Progenitor cell of endocrine pancreas (in vitro differentiated cells): ENCODE data around the gene GRM4. TPM values are rescaled to one million over a fixed set of nuclear protein-coding genes. Genes with fewer than 3 reads are reported as not detected.

ENCODE experiments used
- DNase-seq: peaks from one replicate; pipeline ENCODE4 v3.0.0; 2021; ENCODE audit warnings: low spot score; ENCODE audit not compliant: unreplicated experiment
- H3K27ac Mint-ChIP-seq: 2 replicates; pipeline ENCODE4 v1.8.0; 2021; ENCODE audit warnings: mild to moderate bottlenecking, moderate library complexity, mixed read lengths
- H3K27me3 Mint-ChIP-seq: 2 replicates; pipeline ENCODE4 v1.8.0; 2021; ENCODE audit warnings: mixed read lengths
- H3K36me3 Mint-ChIP-seq: 2 replicates; pipeline ENCODE4 v1.8.0; 2022; ENCODE audit warnings: mixed read lengths; ENCODE audit not compliant: insufficient read depth
- H3K4me1 Mint-ChIP-seq: 2 replicates; pipeline ENCODE4 v1.8.0; 2021; ENCODE audit warnings: low read depth, mixed read lengths
- H3K4me3 Mint-ChIP-seq: 2 replicates; pipeline ENCODE4 v1.8.0; 2021; ENCODE audit warnings: low read depth, mild to moderate bottlenecking, moderate library complexity, mixed read lengths
- H3K9me3 Mint-ChIP-seq: 2 replicates; pipeline ENCODE4 v1.8.0; 2021; ENCODE audit warnings: low read depth, mixed read lengths
- total RNA-seq: library from RNA; stranded (reverse); gene quantifications from 2 replicates; pipeline ENCODE4 v1.2.1, GENCODE V29; 2021
- TF ChIP-seq, protein P1 (sequence below): fragments of 200-600 bp; sonication (generic); IDR thresholded peaks from one replicate; pipeline ENCODE4 v1.5.0; 2021; ENCODE audit warnings: antibody characterized with exemption, mild to moderate bottlenecking; ENCODE audit not compliant: unreplicated experiment

GRM4 gene
- total RNA-seq, 1 donor from 2014 or later: 0.38 TPM

GRCh38 chr6:34025112-34025807, 120.6 kb downstream of the GRM4 start:
- no peaks in the 10 kb centered on the region for H3K9me3 Mint-ChIP-seq
- peaks cover 22% of the 10 kb centered on the region for H3K4me1 Mint-ChIP-seq
- no peak overlapping the region for H3K27ac Mint-ChIP-seq
- H3K36me3 Mint-ChIP-seq: no peaks in the 10 kb centered on the region
- no peak overlapping the region for H3K4me3 Mint-ChIP-seq
- TF ChIP-seq, protein P1, sequence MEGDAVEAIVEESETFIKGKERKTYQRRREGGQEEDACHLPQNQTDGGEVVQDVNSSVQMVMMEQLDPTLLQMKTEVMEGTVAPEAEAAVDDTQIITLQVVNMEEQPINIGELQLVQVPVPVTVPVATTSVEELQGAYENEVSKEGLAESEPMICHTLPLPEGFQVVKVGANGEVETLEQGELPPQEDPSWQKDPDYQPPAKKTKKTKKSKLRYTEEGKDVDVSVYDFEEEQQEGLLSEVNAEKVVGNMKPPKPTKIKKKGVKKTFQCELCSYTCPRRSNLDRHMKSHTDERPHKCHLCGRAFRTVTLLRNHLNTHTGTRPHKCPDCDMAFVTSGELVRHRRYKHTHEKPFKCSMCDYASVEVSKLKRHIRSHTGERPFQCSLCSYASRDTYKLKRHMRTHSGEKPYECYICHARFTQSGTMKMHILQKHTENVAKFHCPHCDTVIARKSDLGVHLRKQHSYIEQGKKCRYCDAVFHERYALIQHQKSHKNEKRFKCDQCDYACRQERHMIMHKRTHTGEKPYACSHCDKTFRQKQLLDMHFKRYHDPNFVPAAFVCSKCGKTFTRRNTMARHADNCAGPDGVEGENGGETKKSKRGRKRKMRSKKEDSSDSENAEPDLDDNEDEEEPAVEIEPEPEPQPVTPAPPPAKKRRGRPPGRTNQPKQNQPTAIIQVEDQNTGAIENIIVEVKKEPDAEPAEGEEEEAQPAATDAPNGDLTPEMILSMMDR: no peak
- H3K27me3 Mint-ChIP-seq: peaks cover 40% of the 10 kb centered on the region
- no peak for DNase-seq

DNA sequence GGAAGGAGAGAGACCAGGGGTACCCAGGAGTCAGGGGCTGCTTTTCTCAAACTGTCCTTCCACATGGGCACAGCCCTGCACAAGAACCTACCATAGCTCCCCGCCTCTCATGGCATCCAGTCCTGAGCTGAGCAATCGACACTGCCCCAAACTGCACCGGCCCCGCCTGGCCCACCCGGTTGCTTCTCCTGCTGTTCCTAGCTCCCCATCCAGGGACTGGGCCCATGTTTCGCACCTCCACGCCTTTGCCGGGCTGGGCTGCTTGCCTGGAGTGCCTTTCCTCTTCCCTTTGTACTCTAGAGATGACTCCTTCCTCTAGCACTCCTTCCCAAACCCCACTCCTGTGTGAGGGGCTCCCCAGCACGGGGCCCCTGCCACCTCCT, 123.0 kb downstream of the GRM4 start:
- Mint-ChIP-seq H3K27ac (no peak overlapping the region), H3K4me1 (peaks cover 22% of the 10 kb centered on the region), H3K9me3 (no peaks in the 10 kb centered on the region), H3K4me3 (no peak overlapping the region), H3K27me3 (peaks cover 34% of the 10 kb centered on the region), H3K36me3 (no peaks in the 10 kb centered on the region)
- no peak for DNase-seq
- TF ChIP-seq, protein P1: no peak

GRCh38 chr6:34022250-34022872, 123.5 kb downstream of the GRM4 start:
- no peak overlapping the region for H3K4me3 Mint-ChIP-seq
- H3K36me3 Mint-ChIP-seq: no peaks in the 10 kb centered on the region
- no peaks in the 10 kb centered on the region for H3K9me3 Mint-ChIP-seq
- no peak for DNase-seq
- H3K4me1 Mint-ChIP-seq: peaks cover 22% of the 10 kb centered on the region
- H3K27me3 Mint-ChIP-seq: peaks cover 37% of the 10 kb centered on the region
- H3K27ac Mint-ChIP-seq: peak overlapping the region; percentile 25
- TF ChIP-seq, protein P1: no peak

DNA sequence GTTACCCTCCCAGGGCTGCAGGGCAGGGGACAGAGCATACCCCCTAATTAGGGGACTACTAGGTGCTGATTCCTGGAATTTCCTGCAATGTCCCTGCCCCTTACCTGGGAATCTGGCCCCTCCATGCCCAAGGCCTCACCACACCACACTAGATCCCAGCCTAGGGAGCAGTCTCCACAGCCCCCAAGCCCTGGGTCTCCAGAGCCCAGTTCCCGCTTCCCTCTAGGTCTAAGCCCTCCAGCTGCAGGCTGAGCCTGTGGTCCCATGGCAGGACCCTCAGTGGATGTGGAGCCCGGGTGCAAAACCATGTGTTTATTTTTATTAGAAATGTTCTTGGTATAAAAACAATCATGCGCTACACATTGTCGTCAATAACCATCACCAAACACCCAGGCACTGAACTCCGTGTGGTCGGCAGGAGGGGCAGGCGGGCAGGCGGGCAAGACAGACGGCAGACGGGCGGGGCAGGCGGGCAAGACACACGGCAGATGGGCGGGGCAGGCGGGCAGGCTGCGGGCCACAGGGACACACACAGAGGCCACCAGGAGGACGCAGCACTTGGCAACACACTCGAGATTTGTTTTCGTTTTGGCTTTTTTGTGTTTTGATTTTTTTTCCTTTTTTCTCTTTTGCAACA, 124.2 kb downstream of the GRM4 start:
- TF ChIP-seq, protein P1: no peak
- Mint-ChIP-seq H3K9me3 (no peaks in the 10 kb centered on the region), H3K4me1 (peaks cover 18% of the 10 kb centered on the region), H3K27me3 (peaks cover 37% of the 10 kb centered on the region), H3K4me3 (no peak overlapping the region), H3K36me3 (no peaks in the 10 kb centered on the region), H3K27ac (no peak overlapping the region)
- no peak for DNase-seq

DNA sequence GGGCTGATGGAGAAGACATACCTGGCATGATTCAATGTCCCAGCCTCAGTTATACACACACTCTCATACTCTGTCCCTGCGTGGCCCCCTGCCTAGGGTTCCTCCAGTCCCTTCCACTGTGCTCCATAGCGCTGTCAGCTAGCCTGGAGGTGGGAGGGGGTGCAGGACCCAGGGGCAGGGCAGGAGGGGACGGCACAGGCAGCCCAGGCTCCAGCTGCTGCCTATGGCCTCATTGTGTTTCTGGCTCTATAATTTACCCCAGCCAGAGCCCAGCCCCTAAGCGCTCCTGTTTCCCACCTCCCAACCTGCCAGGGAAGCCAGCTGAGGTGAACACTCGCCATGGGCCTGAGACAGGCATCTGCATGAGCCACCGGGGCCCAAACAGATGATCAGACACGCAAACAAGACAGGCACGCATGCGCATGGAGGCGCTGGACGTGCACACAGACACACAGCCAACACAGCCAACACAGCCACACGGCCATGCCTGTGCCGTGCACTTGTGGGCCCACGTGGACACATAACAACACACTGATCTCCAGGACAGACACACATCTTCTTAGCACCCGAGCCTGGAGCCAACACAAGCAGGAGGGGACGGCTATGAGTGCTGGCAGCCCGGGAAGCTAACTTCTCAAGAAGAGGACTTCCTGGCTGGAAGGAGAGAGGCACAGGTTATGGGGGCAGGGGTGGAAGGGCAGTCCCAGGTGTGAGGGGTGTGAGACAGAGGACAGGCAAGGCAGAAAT, 124.9 kb downstream of the GRM4 start:
- Mint-ChIP-seq H3K4me1 (peaks cover 15% of the 10 kb centered on the region), H3K4me3 (no peak overlapping the region), H3K36me3 (no peaks in the 10 kb centered on the region), H3K27me3 (peaks cover 37% of the 10 kb centered on the region), H3K9me3 (no peaks in the 10 kb centered on the region), H3K27ac (no peak overlapping the region)
- TF ChIP-seq, protein P1: no peak
- no peak for DNase-seq
